Spleen (tissue), 7 donors: ENCODE measurements around the gene PRRX1.

Source experiments
- POLR2A ChIP-seq, 3 donors: fragments of 450-650 bp; IDR thresholded peaks; one replicate each; pipeline ENCODE4 v1.5.1; 2017; ENCODE audit warnings: antibody characterized with exemption in 3 of 3, mild to moderate bottlenecking in 1 of 3
- TF ChIP-seq, protein P1 (sequence below), 11 experiments: fragments of 200-600 bp in 7 of 11; fragments of 450-650 bp in 4 of 11; sonication (generic) in 4 of 11; IDR thresholded peaks in 8 of 11; conservative IDR thresholded peaks in 3 of 11; 1 replicate in 7 of 11; 2 replicates in 4 of 11; pipeline versions ENCODE4 v1.4.0 to v1.8.0; 2016 to 2021; ENCODE audit warnings: antibody characterized with exemption in 11 of 11, inconsistent platforms in 4 of 11, mild to moderate bottlenecking in 1 of 11
- donor health status: DM: no; HTN: no; CAD: no; lungs with moderate emphysema.
- donor health status: DM: no; HTN: no; CAD: no.
- donor health status: DM: no; HTN: no; CAD: no.

DNA sequence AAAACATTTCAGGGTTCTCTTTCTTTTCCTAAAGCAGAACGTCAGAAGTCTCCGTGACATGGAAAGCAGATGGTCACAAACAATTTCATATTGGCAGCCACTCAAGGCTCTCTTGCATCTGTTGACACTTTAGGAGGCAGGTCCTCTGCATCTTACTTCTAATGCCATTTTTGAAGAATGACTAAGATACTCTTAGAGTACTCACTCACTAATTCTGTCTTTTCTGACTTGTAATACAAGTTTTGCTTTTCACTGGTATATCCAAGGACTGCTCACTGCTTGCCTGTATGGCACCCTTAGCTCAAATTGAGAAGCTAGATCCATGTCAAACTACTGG is 68.3 kb downstream of the PRRX1 start:
- TF ChIP-seq POLR2A (IDR thresholded peaks at IDR 0.05) = no peak
- TF ChIP-seq, protein P1, sequence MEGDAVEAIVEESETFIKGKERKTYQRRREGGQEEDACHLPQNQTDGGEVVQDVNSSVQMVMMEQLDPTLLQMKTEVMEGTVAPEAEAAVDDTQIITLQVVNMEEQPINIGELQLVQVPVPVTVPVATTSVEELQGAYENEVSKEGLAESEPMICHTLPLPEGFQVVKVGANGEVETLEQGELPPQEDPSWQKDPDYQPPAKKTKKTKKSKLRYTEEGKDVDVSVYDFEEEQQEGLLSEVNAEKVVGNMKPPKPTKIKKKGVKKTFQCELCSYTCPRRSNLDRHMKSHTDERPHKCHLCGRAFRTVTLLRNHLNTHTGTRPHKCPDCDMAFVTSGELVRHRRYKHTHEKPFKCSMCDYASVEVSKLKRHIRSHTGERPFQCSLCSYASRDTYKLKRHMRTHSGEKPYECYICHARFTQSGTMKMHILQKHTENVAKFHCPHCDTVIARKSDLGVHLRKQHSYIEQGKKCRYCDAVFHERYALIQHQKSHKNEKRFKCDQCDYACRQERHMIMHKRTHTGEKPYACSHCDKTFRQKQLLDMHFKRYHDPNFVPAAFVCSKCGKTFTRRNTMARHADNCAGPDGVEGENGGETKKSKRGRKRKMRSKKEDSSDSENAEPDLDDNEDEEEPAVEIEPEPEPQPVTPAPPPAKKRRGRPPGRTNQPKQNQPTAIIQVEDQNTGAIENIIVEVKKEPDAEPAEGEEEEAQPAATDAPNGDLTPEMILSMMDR (IDR thresholded peaks at IDR 0.05 in 8 of 11, conservative IDR thresholded peaks at IDR 0.05 in 3 of 11) = no peak
